ENCODE results near the gene PSME3IP1.
A peak's percentile ranks its signal among the peaks of the same experiment; 100 is the strongest.

The PSME3IP1 gene

GRCh38 chr16:57118461-57119084 is 67.3 kb downstream of the PSME3IP1 start:
- TF ChIP-seq CREB1 (IDR thresholded peaks at IDR 0.05; ENCODE audit: low read depth) = no peak

GRCh38 chr16:57115514-57116182 is 70.2 kb downstream of the PSME3IP1 start:
- TF ChIP-seq USF1 (IDR thresholded peaks at IDR 0.05) (peak; percentile 30; the same call in 1 of the 2 replicates), EP300 (IDR thresholded peaks at IDR 0.05; ENCODE audit: borderline replicate concordance) (no peak), REST (IDR thresholded peaks at IDR 0.05; ENCODE audit: low read depth) (no peak), ZBTB7A (IDR thresholded peaks at IDR 0.05; ENCODE audit: low read depth) (no peak), RAD21 (IDR thresholded peaks at IDR 0.05; ENCODE audit: low read depth) (no peak), NFIC (IDR thresholded peaks at IDR 0.05) (no peak)

- TF ChIP-seq CEBPB (IDR thresholded peaks at IDR 0.05) = no peak
- TF ChIP-seq EP300 (IDR thresholded peaks at IDR 0.05; ENCODE audit: borderline replicate concordance) = no peak
- TF ChIP-seq USF1 (IDR thresholded peaks at IDR 0.05) = no peak
- no peak for TF ChIP-seq FOXM1 (IDR thresholded peaks at IDR 0.05; ENCODE audit: borderline replicate concordance, low read depth)
- TF ChIP-seq REST (IDR thresholded peaks at IDR 0.05; ENCODE audit: low read depth) = no peak
- TF ChIP-seq YY1 (IDR thresholded peaks at IDR 0.05; ENCODE audit: low read depth) = no peak
- TF ChIP-seq NFIC (IDR thresholded peaks at IDR 0.05) = no peak
- no peak for TF ChIP-seq EGR1 (IDR thresholded peaks at IDR 0.05)
- no peak for TF ChIP-seq MAX (IDR thresholded peaks at IDR 0.05)
- no peak for TF ChIP-seq ZBTB7A (IDR thresholded peaks at IDR 0.05; ENCODE audit: low read depth)
- TF ChIP-seq TEAD4 (IDR thresholded peaks at IDR 0.05) = no peak
- no peak for TF ChIP-seq TAF1 (IDR thresholded peaks at IDR 0.05; ENCODE audit: low read depth)
- TF ChIP-seq CREB1 (IDR thresholded peaks at IDR 0.05; ENCODE audit: low read depth) = no peak
Measured at GRCh38 chr16:57115168-57115513, 70.7 kb downstream of the PSME3IP1 start.

GRCh38 chr16:57113664-57114063 is 72.2 kb downstream of the PSME3IP1 start:
- no peak for TF ChIP-seq CEBPB (IDR thresholded peaks at IDR 0.05)

GRCh38 chr16:57113042-57113453 is 72.8 kb downstream of the PSME3IP1 start:
- TF ChIP-seq EP300 (IDR thresholded peaks at IDR 0.05; ENCODE audit: borderline replicate concordance) = no peak
- TF ChIP-seq EGR1 (IDR thresholded peaks at IDR 0.05) = no peak
- no peak for TF ChIP-seq RAD21 (IDR thresholded peaks at IDR 0.05; ENCODE audit: low read depth)
- TF ChIP-seq TEAD4 (IDR thresholded peaks at IDR 0.05) = no peak
- TF ChIP-seq TCF12 (IDR thresholded peaks at IDR 0.05; ENCODE audit: low read depth) = no peak
- TF ChIP-seq USF1 (IDR thresholded peaks at IDR 0.05) = no peak
- no peak for TF ChIP-seq NFIC (IDR thresholded peaks at IDR 0.05)
- TF ChIP-seq ZBTB7A (IDR thresholded peaks at IDR 0.05; ENCODE audit: low read depth) = no peak
- TF ChIP-seq REST (IDR thresholded peaks at IDR 0.05; ENCODE audit: low read depth) = no peak
- no peak for TF ChIP-seq CEBPB (IDR thresholded peaks at IDR 0.05)
- no peak for TF ChIP-seq FOXM1 (IDR thresholded peaks at IDR 0.05; ENCODE audit: borderline replicate concordance, low read depth)
- TF ChIP-seq TAF1 (IDR thresholded peaks at IDR 0.05; ENCODE audit: low read depth) = no peak
- no peak for TF ChIP-seq MAX (IDR thresholded peaks at IDR 0.05)

Data from Ishikawa (cell line).